GM23248 (cell line): ENCODE data around the gene TEX28. TPM values are rescaled to one million over a fixed set of nuclear protein-coding genes. Genes with fewer than 3 reads are reported as not detected.
A peak's percentile ranks its signal among the peaks of the same experiment; 100 is the strongest.

ENCODE experiments used
- DNase-seq: peaks from one replicate; pipeline ENCODE4 v3.0.0-alpha.2; 2015
- H2AFZ ChIP-seq: fragments of 200-600 bp; sonication (generic); 2 replicates; pipeline ENCODE4 v1.6.1; 2016; ENCODE audit warnings: antibody characterized with exemption
- H3F3A ChIP-seq: fragments of 200-600 bp; sonication (generic); 2 replicates; pipeline ENCODE4 v1.6.1; 2016; ENCODE audit warnings: mild to moderate bottlenecking, antibody characterized with exemption, mixed run types; ENCODE audit not compliant: insufficient read depth
- H3K27ac ChIP-seq: fragments of 200-600 bp; sonication (generic); 2 replicates; pipeline ENCODE4 v1.5.1; 2016; ENCODE audit warnings: mild to moderate bottlenecking
- H3K27me3 ChIP-seq: fragments of 200-600 bp; sonication (generic); replicated peaks from 2 replicates; pipeline ENCODE4 v1.6.1; 2016; ENCODE audit warnings: mild to moderate bottlenecking; ENCODE audit not compliant: insufficient read depth
- H3K36me3 ChIP-seq: fragments of 200-600 bp; sonication (generic); 2 replicates; pipeline ENCODE4 v1.6.1; 2016; ENCODE audit warnings: low read depth, mild to moderate bottlenecking
- H3K4me1 ChIP-seq: fragments of 200-600 bp; sonication (generic); 2 replicates; pipeline ENCODE4 v1.6.1; 2016; ENCODE audit warnings: mild to moderate bottlenecking; ENCODE audit not compliant: insufficient read depth
- H3K4me2 ChIP-seq: fragments of 200-600 bp; sonication (generic); one replicate; pipeline ENCODE4 v1.6.1; 2016; ENCODE audit warnings: mild to moderate bottlenecking; ENCODE audit not compliant: unreplicated experiment
- H3K4me3 ChIP-seq: fragments of 200-600 bp; sonication (generic); 2 replicates; pipeline ENCODE4 v1.5.1; 2016; ENCODE audit warnings: mild to moderate bottlenecking
- H3K79me2 ChIP-seq: fragments of 200-600 bp; sonication (generic); 2 replicates; pipeline ENCODE4 v1.6.1; 2016; ENCODE audit warnings: mild to moderate bottlenecking; ENCODE audit not compliant: insufficient read depth
- H3K9ac ChIP-seq: fragments of 200-600 bp; sonication (generic); 2 replicates; pipeline ENCODE4 v1.6.1; 2016; ENCODE audit warnings: mild to moderate bottlenecking
- H3K9me2 ChIP-seq: fragments of 200-600 bp; sonication (generic); 2 replicates; pipeline ENCODE4 v1.6.1; 2016; ENCODE audit warnings: mixed run types, mild to moderate bottlenecking, moderate library complexity; ENCODE audit not compliant: insufficient read depth
- H3K9me3 ChIP-seq: fragments of 200-600 bp; sonication (generic); one replicate; pipeline ENCODE4 v1.6.1; 2017; ENCODE audit warnings: low read depth
- H4K20me1 ChIP-seq: fragments of 200-600 bp; sonication (generic); 2 replicates; pipeline ENCODE4 v1.6.0; 2016; ENCODE audit not compliant: insufficient read depth
- EZH2 ChIP-seq: fragments of 200-600 bp; sonication (generic); IDR thresholded peaks from 2 replicates; pipeline ENCODE4 v1.6.1; 2018; ENCODE audit warnings: antibody characterized with exemption, mild to moderate bottlenecking; ENCODE audit not compliant: insufficient read depth, poor library complexity, severe bottlenecking
- EZH2phosphoT487 ChIP-seq: fragments of 200-600 bp; sonication (generic); IDR thresholded peaks from 2 replicates; pipeline ENCODE4 v1.6.1; 2018; ENCODE audit warnings: antibody characterized with exemption, moderate library complexity, mild to moderate bottlenecking, low read depth; ENCODE audit not compliant: insufficient read depth
- WGBS, 2 experiments: methylation state at CpG; one replicate each; pipeline ENCODE4 v1.1.6; 2015 to 2017; ENCODE audit warnings: low lambda C conversion rate in 2 of 2, low coverage in 1 of 2; ENCODE audit errors: missing lambda C conversion rate in 2 of 2; 5-methylcytosine and 5-hydroxymethylcytosine counted together
- in situ Hi-C: fragments of 300-500 bp; cut with MboI; formaldehyde crosslinking; loops from 2 replicates; pipeline ENCODE4 v1.15.0; 2020
- polyA plus RNA-seq: library from polyadenylated mRNA; unstranded; fragments of >200 nt; fragmentation: Nextera tagmentation; extraction: Ambion mirVana; gene quantifications from 2 replicates; pipeline ENCODE4 v1.2.1, GENCODE V29; 2016
- total RNA-seq: library from RNA; depleted of rRNA; stranded (reverse); fragments of >200 nt; shearing (Covaris generic); gene quantifications from 2 replicates; pipeline ENCODE4 v1.2.3, GENCODE V29; 2014

Gene TEX28
- total and polyA plus RNA-seq, 2 experiments from 2014 or later, result not detected

- Histone ChIP-seq H3K9me2 (no peaks in the 10 kb centered on the region), H3K27ac (no peak overlapping the region), H4K20me1 (no peaks in the 10 kb centered on the region), H3F3A (no peaks in the 10 kb centered on the region), H3K4me2 (no peak overlapping the region), H3K4me1 (peaks cover 7% of the 10 kb centered on the region; the same call in 1 of the 2 replicates), H3K36me3 (no peaks in the 10 kb centered on the region), H3K79me2 (no peaks in the 10 kb centered on the region), H2AFZ (no peak overlapping the region), H3K9ac (no peak overlapping the region), H3K9me3 (no peaks in the 10 kb centered on the region), H3K4me3 (no peak overlapping the region), H3K27me3 (no peaks in the 10 kb centered on the region)
- DNase-seq, result no peak
- WGBS, 2 experiments, result 87 to 91% methylated on average over 15 to 19 of the region's 19 CpGs
- in situ Hi-C loops, result no loop called here
- TF ChIP-seq EZH2phosphoT487, result no peak
- no peak for TF ChIP-seq EZH2
Observed at GRCh38 chrX:154310616-154311536, 16.0 kb upstream of the TEX28 start.

GRCh38 chrX:154309041-154309775 lies 14.3 kb upstream of the TEX28 start:
- in situ Hi-C loops, result no loop called here
- Histone ChIP-seq H3K36me3 (no peaks in the 10 kb centered on the region), H3K4me3 (no peak overlapping the region), H3K4me1 (peaks cover 4% of the 10 kb centered on the region; the same call in 1 of the 2 replicates), H3K27ac (no peak overlapping the region), H4K20me1 (no peaks in the 10 kb centered on the region), H3K27me3 (no peaks in the 10 kb centered on the region), H3K79me2 (no peaks in the 10 kb centered on the region), H3K4me2 (no peak overlapping the region), H3K9ac (no peak overlapping the region), H3K9me3 (no peaks in the 10 kb centered on the region), H2AFZ (no peak overlapping the region), H3F3A (no peaks in the 10 kb centered on the region), H3K9me2 (no peaks in the 10 kb centered on the region)
- whole genome bisulfite sequencing, 2 experiments, result 67 to 84% methylated on average over 5 to 16 of the region's 16 CpGs
- TF ChIP-seq EZH2 (no peak), EZH2phosphoT487 (no peak)
- no peak for DNase-seq

- peak; percentile 40 for DNase-seq
- Histone ChIP-seq H3F3A (no peaks in the 10 kb centered on the region), H2AFZ (no peak overlapping the region), H3K9ac (no peak overlapping the region), H4K20me1 (no peaks in the 10 kb centered on the region), H3K9me3 (no peaks in the 10 kb centered on the region), H3K79me2 (no peaks in the 10 kb centered on the region), H3K4me3 (no peak overlapping the region), H3K9me2 (no peaks in the 10 kb centered on the region), H3K4me1 (no peaks in the 10 kb centered on the region), H3K4me2 (no peak overlapping the region), H3K27ac (no peak overlapping the region), H3K36me3 (no peaks in the 10 kb centered on the region), H3K27me3 (no peaks in the 10 kb centered on the region)
- 43 to 51% methylated on average over 4 to 9 of the region's 9 CpGs for WGBS, 2 experiments
- TF ChIP-seq EZH2 (no peak), EZH2phosphoT487 (no peak)
- in situ Hi-C loops, result no loop called here
Observed at GRCh38 chrX:154308108-154308946, 13.4 kb upstream of the TEX28 start.

- Histone ChIP-seq H3F3A (no peaks in the 10 kb centered on the region), H3K4me1 (no peaks in the 10 kb centered on the region), H3K27ac (no peak overlapping the region), H2AFZ (no peak overlapping the region), H3K9me3 (no peaks in the 10 kb centered on the region), H3K9me2 (no peaks in the 10 kb centered on the region), H3K36me3 (no peaks in the 10 kb centered on the region), H3K4me2 (no peak overlapping the region), H4K20me1 (no peaks in the 10 kb centered on the region), H3K4me3 (no peak overlapping the region), H3K9ac (no peak overlapping the region), H3K79me2 (no peaks in the 10 kb centered on the region), H3K27me3 (no peaks in the 10 kb centered on the region)
- no peak for TF ChIP-seq EZH2
- no peak for TF ChIP-seq EZH2phosphoT487
- in situ Hi-C loops, result no loop called here
- peak; percentile 6 for DNase-seq
- 40 to 54% methylated on average over 6 of the region's 6 CpGs for WGBS, 2 experiments
Observed at GRCh38 chrX:154307202-154307601, 12.3 kb upstream of the TEX28 start.
